ENCODE data around the gene CTSH. TPM values are rescaled to one million over a fixed set of nuclear protein-coding genes. Genes with fewer than 3 reads are reported as not detected.
A peak's percentile ranks its signal among the peaks of the same experiment; 100 is the strongest.

Gene CTSH
- total RNA-seq, 4 donors from 2014 or later = 72.9 to 280 (median 111) TPM

- Histone ChIP-seq H3K4me1 (no peaks in the 10 kb centered on the region), H3K9me3 (no peaks in the 10 kb centered on the region), H3K27me3 (no peaks in the 10 kb centered on the region), H3K36me3 (no peaks in the 10 kb centered on the region), H3K4me3 (no peak overlapping the region), H3K27ac (no peak overlapping the region)
- no peak for DNase-seq
- TF ChIP-seq CTCF (IDR thresholded peaks at IDR 0.05) (no peak), POLR2A (IDR thresholded peaks at IDR 0.05) (no peak)
- intact Hi-C loops (cut with DNase I; ENCODE audit: low total_unique reads) = no loop called here
Measured at GRCh38 chr15:78947506-78947905, 2.7 kb upstream of the CTSH start.

DNA sequence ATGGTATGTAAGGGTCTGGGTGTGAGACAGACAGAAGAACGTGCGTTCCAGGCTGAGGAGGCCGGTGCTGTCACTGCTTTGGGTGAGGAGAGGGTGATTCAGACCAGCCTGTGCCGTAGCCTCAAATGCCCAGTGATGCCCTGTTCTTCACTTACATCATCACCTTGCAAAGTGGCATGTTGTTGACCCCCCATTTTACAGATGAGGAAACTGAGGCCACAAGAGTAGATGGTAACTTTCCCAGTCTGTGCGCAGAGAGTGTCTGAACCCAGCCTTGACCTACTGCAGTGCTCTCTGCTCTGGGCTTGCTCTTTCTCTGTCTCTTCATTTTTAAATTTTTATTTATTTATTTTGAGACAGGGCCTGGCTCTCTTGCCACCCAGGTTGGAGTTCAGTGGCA lies 1.6 kb upstream of the CTSH start:
- no peak for DNase-seq
- Histone ChIP-seq H3K9me3 (no peaks in the 10 kb centered on the region), H3K4me3 (no peak overlapping the region), H3K36me3 (no peaks in the 10 kb centered on the region), H3K27me3 (no peaks in the 10 kb centered on the region), H3K4me1 (no peaks in the 10 kb centered on the region), H3K27ac (no peak overlapping the region)
- intact Hi-C loops (cut with DNase I; ENCODE audit: low total_unique reads) = no loop called here
- TF ChIP-seq POLR2A (IDR thresholded peaks at IDR 0.05) (no peak), CTCF (IDR thresholded peaks at IDR 0.05) (no peak)

DNA sequence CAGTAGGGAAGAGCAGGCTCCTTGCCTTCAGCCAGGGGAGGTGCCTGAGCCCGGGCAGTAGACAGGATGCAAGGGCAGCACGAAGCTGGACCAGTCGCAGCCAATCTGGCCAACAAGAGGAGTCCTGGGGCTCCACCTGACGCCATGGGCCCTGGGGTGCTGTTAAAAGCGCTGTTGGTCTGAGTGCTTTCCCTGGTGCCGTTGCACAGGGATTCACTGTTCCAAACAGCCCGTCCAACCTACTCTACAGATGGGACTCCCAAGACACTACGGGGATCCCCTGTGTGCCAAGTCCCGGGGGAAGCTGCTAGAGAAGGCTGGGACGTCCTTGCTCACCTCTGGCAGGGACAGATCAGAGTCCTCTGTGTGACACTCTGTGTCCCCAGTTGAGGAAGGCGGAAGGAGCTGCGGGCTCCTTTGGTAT lies 632 bp downstream of the CTSH start:
- peak overlapping the region; percentile 56 to 64 for H3K27ac ChIP-seq
- peak overlapping the region; percentile 51 to 60 for H3K4me3 ChIP-seq
- no peak for TF ChIP-seq CTCF (IDR thresholded peaks at IDR 0.05)
- no peak for TF ChIP-seq POLR2A (IDR thresholded peaks at IDR 0.05)
- H3K27me3 ChIP-seq = no peaks in the 10 kb centered on the region
- DNase-seq = peak in 1 of 2 donors; percentile 23
- no peaks in the 10 kb centered on the region for H3K9me3 ChIP-seq
- no peaks in the 10 kb centered on the region for H3K4me1 ChIP-seq
- H3K36me3 ChIP-seq = no peaks in the 10 kb centered on the region
- intact Hi-C loops (cut with DNase I; ENCODE audit: low total_unique reads) = no loop called here

DNA sequence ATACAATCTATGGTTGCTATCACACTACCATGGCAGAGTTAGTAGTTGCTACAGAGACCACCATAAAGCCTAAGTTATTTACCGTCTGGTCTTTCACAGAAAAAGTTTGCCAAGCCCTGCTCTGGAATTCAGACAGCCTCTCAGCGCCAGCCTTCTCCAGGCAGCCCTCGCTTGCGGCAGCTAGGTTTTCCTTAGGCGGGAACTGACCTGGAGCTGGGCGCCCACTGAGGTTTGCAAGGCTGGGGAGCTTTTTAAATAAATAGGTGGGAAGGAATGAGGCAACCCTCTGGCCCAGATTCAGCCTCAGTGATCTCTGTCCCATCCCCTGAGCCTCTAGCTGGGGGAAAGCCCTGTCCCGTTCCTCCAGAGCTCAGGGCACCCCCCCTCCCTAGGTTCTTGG lies 1.2 kb downstream of the CTSH start:
- no peaks in the 10 kb centered on the region for H3K9me3 ChIP-seq
- H3K4me1 ChIP-seq = no peaks in the 10 kb centered on the region
- H3K27me3 ChIP-seq = no peaks in the 10 kb centered on the region
- TF ChIP-seq POLR2A (IDR thresholded peaks at IDR 0.05) = no peak
- TF ChIP-seq CTCF (IDR thresholded peaks at IDR 0.05) = no peak
- intact Hi-C loops (cut with DNase I; ENCODE audit: low total_unique reads) = no loop called here
- H3K27ac ChIP-seq = peak overlapping the region; percentile 56 to 64
- H3K4me3 ChIP-seq = peak overlapping the region; percentile 51 to 60
- H3K36me3 ChIP-seq = no peaks in the 10 kb centered on the region
- DNase-seq = no peak

DNA sequence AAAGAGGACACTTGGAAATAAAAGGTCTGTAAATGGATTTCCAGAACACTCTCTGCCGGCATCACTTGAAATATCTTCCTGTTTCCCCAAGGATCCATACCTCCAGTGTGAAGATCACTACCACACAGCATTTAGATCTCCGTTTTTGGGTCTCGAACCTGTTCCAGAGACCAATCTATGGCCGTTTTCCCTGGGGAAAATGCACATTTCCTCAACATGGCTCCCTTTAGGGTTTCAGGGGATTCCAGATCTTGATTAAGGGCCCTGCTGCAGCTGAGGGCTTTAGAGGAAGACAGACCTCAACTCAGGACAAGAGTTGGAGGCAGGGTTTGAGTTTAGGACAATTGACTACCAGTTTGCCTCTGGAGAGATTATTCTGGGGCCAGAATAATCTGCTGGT lies 2.1 kb downstream of the CTSH start:
- Histone ChIP-seq H3K36me3 (no peaks in the 10 kb centered on the region), H3K4me1 (no peaks in the 10 kb centered on the region), H3K9me3 (no peaks in the 10 kb centered on the region), H3K27me3 (no peaks in the 10 kb centered on the region), H3K27ac (no peak overlapping the region), H3K4me3 (no peak overlapping the region)
- intact Hi-C loops (cut with DNase I; ENCODE audit: low total_unique reads) = no loop called here
- TF ChIP-seq CTCF (IDR thresholded peaks at IDR 0.05) (no peak), POLR2A (IDR thresholded peaks at IDR 0.05) (no peak)
- DNase-seq = no peak
